ELR (cell line): Measurements from ENCODE around the gene PSD4.

ENCODE experiments used
- DNase-seq: peaks from one replicate; pipeline ENCODE4 v3.0.0-alpha.2; 2015; ENCODE audit warnings: low read depth

PSD4 gene

DNA sequence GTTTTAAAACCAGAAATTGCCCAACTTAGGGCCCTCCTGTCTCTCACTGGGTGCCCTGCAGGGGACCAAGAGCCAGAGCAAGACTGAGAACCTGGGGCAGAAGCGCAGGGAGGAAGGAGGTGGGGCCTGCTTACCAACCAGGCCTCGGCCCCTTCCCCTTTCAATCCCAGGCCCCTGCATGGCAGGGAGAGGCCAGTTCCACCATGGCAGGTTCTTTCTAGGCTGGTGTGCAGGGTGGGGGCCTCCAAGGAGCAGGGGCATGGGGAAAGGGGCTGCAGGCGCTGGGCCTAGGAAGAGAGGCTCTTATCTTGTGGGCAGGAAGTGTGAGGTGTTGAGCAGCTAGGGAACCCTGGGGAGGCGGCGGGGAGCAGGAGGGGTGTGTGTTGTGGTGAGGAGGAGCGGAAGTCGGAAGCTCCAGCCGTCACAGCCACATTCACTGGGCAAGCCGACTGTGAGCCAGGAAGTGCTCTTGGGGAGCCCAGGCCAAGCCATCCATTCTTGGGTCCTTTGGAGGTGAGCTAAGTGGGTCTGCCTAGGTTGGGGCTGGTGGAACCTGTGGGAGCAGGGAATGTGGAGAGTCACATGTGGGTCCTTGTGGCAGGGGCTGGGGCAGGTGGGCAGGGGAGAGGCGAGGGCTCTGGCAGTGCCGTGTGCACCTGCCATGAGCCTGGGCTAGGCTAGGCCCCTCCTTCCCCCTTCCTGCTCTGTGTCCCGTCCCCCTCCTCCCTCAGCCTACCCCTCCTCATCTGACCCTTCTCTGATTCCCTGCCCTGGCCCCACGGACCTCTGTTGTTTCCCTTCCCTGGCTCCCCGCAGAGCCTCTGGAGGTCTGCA, at the start of gene PSD4:
Gene PSD4, plus strand, starts transcription at position 430 of the 834 bp plus-strand sequence. CDS start 8,486 bp downstream, outside the sequence.
- DNase-seq: no peak

DNA sequence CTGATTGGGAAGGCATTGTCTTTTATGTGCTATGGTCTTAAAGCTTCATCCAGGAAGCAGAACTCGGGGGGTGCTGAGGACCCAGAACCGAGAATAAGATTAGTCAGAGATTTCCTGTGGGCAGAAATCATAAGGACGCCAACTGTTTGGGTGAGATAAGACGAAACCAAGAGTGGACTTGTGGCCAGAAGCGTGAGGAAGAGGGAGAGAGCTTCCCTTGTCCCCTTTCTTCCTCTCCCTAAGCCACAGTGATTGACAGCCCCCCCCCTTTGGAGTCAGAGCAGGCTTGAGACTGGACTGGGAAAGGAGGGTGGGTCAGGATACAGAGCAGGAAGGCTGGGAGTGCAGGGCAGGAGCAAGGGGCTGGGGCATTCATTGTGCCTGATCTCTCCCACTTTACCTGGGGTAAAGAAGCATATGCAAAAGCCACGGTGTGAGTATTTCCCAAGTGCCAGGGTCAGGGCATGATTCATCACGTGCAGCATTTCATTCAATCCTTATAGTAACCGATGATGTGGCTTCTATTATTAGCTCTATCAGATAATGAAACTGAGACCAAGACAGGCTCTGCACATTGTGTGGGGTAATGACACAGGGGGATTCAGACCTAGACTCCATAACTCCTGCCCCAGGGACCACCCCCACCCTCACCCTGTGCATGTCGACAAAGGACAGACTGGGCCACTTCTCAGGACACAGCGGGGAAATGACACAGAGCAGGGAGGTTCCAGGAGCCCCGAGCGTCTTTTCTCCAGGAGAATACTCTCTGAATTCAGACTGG, 49.4 kb upstream of the PSD4 start:
- DNase-seq: peak; percentile 69

DNA sequence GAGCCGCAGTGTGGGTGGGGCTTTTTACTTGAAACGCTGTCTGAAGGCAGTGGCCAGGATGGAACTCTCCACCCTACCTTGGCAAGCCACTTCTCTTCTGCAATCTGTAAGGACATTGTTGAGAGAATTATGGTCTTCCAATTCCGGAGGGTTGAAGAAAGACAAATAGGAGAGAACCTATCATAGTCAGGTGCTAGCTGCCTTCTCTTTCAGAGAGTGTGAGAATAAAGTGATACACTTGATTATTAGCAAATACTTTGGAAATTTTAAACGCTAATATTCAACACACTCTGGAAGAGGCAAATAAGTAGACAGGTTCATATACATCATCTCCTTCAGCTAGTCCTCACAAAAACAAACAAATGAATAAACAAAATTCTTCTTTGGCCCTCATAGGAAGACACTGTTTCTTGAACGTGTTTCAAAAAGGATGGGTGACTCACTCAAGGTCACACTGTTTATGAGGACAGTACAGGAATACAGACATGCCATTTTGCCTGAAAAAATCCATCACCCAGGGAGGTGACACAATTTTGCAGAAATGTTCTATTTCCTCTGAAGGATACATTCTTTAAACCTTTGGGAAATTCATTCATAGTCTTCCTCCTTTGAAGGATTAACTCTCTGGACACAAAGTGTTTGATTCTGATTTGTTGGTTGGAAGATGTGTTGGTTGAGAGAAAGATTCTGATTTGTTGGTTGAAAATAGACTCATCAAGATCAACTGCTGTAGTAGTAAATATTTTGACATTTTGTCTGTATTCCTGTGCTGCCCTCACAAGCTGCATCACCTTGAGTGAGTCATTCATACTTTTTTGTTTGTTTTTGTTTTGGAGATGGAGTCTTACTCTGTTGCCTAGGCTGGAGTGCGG, 48.6 kb upstream of the PSD4 start:
- peak; percentile 33 for DNase-seq

DNA sequence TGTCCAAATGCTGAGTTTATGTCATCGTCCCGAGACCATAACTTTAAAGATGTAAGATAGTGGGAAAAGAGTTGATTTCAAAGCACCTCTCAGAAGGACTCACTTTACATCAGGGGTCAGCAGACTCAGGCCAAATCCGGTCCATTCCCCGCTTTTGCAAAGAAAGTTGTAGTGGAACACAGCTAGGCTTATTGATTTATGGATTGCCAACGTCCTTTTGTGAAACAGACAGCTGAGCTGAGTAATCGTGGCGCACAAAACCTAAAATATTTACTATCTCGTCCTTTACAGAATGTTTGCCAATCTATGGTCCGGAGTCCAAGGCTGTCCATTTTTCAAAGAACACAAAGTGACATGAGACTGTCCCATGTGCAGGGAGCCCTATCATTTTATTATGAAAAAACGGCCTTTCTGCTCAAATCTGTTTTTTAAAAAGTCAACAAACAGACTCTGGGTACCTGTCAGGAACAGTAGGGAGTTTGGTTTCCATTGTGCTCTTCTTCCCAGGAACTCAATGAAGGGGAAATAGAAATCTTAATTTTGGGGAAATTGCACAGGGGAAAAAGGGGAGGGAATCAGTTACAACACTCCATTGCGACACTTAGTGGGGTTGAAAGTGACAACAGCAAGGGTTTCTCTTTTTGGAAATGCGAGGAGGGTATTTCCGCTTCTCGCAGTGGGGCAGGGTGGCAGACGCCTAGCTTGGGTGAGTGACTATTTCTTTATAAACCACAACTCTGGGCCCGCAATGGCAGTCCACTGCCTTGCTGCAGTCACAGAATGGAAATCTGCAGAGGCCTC, 46.7 kb upstream of the PSD4 start, which contains the start of gene IL1RN:
Gene IL1RN, plus strand, starts transcription at position 754 of the 801 bp plus-strand sequence. Its CDS starts 27 bp downstream, at position 781.
- no peak for DNase-seq

DNA sequence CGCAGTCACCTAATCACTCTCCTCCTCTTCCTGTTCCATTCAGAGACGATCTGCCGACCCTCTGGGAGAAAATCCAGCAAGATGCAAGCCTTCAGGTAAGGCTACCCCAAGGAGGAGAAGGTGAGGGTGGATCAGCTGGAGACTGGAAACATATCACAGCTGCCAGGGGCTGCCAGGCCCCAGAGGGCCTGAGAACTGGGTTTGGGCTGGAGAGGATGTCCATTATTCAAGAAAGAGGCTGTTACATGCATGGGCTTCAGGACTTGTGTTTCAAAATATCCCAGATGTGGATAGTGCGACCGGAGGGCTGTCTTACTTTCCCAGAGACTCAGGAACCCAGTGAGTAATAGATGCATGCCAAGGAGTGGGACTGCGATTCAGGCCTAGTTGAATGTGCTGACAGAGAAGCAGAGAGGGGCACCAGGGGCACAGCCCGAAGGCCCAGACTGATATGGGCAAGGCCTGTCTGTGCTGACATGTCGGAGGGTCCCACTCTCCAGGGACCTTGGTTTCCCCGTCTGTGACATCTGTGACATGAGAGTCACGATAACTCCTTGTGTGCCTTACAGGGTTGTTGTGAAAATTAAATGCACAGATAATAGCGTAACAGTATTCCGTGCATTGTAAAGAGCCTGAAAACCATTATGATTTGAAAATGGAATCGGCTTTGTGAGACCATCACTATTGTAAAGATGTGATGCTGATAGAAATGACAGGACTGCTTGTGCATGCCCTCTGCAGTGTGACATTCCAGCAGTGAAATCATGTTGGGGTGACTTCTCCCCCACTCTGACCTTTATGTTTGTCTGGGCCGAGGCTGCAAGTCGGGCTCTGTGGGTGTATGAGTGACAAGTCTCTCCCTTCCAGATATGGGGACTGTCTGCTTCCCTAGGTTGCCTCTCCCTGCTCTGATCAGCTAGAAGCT, 45.9 kb upstream of the PSD4 start:
- no peak for DNase-seq

DNA sequence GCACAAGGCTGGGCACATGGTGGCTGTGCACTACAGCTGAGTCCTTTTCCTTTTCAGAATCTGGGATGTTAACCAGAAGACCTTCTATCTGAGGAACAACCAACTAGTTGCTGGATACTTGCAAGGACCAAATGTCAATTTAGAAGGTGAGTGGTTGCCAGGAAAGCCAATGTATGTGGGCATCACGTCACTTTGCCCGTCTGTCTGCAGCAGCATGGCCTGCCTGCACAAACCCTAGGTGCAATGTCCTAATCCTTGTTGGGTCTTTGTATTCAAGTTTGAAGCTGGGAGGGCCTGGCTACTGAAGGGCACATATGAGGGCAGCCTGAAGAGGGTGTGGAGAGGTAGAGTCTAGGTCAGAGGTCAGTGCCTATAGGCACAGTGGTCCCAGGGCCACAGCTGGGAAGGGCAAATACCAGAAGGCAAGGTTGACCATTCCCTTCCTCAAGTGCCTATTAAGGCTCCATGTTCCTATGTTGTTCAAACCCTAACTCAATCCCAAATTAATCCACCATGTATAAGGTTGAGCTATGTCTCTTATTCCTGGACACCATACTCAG, 44.2 kb upstream of the PSD4 start:
- no peak for DNase-seq

DNA sequence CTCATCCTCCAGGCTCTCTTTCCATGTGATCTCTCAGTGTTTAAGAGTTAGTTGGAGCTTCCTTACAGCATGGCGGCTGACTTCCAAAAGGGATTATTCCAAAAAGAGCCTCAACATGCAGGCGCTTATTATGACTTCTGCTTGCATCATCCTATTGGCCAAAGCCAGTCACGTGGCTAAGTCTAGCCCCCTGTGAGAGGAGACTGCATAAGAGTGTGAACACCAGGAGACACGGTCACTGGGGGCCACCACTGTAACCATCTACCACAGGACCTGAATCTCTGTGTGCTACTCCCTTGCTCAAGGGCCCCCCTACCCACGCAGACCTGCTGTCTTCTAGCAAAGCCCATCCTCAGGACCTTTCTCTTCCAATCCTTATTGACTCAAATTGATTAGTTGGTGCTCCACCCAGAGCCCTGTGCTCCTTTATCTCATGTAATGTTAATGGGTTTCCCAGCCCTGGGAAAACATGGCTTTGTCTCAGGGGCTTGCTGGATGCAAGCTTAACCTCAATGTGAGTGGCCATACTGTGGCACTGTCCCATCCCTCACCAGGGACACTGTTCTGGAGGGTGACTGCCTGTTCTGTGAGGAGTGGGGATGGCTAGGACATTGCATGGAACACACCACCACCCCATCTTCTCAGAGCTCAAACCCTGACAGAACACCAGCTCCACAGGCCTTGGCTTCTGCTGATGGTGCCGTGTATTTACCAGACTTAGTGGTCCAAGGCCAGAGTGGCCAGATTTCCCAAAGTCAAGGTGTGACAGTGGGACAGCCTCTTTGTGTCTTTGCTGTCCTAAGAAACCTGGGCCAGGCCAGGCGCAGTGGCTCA, 42.2 kb upstream of the PSD4 start:
- DNase-seq: no peak

DNA sequence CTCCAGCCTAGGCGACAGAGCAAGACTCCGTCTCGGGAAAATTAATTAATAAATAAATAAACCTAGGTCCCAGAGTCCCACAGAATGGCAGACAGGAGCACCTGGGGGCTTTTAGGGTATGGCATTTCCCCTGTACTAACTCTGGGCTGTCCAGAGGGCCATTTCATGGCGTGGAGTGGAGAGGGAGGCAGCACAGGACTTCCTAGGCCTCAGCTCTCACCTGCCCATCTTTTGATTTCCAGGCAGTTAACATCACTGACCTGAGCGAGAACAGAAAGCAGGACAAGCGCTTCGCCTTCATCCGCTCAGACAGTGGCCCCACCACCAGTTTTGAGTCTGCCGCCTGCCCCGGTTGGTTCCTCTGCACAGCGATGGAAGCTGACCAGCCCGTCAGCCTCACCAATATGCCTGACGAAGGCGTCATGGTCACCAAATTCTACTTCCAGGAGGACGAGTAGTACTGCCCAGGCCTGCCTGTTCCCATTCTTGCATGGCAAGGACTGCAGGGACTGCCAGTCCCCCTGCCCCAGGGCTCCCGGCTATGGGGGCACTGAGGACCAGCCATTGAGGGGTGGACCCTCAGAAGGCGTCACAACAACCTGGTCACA, 41.3 kb upstream of the PSD4 start:
- DNase-seq: no peak

DNA sequence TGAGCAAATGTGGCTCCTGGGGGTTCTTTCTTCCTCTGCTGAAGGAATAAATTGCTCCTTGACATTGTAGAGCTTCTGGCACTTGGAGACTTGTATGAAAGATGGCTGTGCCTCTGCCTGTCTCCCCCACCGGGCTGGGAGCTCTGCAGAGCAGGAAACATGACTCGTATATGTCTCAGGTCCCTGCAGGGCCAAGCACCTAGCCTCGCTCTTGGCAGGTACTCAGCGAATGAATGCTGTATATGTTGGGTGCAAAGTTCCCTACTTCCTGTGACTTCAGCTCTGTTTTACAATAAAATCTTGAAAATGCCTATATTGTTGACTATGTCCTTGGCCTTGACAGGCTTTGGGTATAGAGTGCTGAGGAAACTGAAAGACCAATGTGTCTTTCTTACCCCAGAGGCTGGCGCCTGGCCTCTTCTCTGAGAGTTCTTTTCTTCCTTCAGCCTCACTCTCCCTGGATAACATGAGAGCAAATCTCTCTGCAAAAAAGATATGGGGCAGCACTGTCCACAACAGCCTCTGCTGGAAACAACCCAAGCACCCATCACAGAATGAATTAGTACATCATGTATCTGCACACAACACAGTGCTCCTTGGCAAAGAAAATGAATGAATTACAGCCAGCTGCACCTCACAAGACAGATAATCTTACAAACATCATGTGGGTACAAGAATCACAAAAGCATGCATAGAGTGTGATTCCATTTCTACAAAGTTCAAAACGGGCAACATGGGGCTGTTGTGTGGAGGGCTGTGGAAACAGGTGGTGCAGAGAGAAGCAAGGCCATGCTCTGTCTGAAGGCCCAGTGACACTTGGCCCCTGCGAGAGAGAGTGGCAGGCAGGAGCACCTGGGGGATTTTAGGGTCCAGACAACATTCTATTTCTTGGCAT, 39.8 kb upstream of the PSD4 start:
- DNase-seq: peak; percentile 40

DNA sequence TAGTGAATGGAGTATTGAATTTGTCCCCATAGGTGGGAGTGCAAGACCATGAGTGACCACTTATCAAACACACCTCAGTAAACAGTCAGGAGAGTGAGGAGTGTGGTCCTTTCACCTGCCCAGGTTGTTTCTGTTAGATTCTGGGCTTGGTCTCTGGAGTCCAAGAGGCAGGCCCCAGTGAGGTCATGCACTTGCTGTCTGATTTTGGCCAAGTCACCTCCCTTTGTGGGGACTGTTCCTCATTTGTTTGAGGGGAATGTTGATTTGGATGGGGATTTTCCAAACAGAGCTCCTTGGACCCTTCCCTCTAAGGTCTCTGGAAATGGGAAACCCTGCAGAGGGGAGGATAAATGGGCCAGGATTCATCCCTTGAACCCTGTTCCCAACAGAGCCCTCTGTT, 39.1 kb upstream of the PSD4 start:
- no peak for DNase-seq

DNA sequence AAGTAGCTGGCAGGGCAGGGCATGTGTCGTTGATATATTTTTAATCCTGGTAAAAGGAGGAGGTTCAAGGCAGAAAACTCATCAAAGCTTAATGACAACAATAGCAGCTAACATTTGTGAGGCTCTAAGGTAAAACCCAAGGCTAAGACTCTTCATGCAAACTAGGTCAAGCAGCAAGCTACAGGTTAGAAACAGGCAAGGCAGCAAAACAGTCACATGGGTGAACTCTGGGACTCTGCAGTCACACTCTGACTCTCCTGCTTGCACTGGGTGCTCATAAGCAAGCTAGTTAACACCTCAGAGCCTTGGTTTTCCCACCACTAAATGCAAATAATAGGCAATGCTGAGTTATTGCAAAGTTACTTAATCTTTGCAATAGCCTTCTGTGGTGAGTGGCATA, 38.5 kb upstream of the PSD4 start:
- DNase-seq: no peak

DNA sequence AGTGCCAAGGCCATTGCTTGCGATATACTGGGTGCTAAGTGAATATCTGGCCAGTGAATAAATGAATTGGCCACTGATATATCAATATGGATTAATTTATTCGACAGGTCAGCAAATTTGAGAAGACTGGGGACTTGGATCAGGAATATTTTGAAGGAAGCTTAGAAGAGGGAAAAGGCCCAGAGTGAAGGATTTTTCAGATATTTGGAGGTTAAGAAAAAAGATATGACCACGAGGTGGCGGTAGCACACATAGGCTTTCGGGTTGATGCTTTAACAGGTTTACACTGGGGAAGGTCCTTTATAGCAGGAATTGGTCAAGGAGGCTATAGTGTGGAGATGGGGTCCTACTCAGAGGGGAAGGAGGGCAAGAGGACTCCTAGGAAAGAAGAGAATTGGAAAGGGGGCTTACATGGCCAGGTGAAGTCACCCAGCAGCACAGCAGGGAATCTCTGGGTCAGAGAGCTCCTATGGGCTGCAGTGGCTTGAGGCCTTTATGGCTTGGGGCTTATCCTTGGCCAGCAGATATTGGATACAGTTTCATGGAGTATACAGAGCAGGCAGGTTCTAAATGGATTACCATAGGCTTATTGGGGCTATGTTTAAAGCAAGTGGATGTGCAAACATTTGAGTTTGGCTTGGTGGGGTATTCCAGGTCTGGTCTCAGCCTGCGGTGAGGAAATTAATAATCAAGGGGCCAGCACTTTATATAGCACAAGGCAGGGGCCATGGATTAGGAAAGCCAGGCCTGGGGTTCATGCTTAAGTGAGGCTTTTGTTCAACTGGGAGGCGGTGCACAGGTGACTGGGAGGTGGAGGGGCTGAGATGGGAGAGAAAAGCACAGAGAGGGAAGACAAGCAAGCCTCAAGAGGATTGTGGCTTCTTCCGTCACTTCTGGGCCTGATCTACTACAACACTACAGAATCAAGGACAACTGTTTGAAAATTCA, 36.7 kb upstream of the PSD4 start:
- peak; percentile 61 for DNase-seq

DNA sequence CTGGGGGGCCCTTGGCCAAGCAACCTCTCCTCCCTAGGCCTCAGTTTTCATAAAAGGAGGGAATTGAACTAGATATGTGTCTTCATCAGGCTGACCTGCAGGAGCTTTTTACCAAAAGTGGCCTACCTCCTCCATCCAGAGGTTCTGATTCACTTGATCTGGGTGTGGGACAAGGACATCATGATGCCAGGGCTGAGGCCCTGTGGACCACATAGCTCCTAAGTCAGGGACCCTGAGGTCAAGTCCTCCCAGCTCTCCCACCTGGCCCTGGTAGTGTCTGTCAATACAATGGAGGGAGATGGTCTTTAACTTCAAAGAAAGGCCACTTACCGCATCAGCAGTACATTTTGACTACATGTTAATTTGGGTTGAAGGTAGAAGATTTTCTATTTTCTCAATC, 35.9 kb upstream of the PSD4 start:
- DNase-seq: no peak

DNA sequence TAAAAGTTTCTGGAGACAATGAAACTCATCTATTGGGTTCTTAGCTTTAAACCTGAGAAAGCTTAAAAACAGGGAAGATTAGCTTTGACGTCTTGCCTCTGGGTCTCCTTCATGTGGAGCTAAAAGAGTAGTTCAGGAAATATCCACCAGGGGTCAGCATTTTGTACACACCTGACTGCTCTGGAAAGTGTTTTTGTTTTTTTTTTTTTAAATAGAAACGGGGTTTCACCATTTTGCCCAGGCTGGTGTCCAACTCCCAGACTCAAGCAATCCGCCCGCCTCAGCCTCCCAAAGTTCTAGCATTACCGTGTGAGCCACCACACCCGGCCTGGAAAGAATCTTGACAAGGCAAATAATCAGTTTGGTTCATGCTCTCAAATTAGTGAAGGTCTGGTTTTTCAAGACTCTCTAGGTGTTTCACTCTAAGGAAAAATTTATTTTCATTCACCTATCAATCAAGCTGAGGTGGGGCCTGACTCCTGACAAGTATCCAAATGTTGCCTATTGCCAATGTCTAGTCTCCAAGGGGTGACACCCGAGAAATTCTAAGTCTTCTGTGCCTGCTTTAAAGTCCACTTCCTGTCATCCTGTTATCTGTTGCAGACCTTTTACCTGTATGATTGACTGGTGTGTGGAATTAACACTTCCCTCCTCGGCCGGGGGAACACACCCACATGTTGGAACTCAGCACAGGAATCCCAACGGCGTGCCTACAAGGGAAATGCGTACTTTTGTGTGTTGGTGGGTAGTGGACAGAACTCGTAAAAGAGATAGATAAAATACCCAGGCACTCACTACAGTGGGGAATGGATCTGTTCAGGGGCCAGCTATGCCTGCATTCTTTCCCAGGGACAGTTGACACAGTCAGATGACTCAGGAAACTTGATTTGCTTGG, 35.1 kb upstream of the PSD4 start:
- peak; percentile 79 for DNase-seq

DNA sequence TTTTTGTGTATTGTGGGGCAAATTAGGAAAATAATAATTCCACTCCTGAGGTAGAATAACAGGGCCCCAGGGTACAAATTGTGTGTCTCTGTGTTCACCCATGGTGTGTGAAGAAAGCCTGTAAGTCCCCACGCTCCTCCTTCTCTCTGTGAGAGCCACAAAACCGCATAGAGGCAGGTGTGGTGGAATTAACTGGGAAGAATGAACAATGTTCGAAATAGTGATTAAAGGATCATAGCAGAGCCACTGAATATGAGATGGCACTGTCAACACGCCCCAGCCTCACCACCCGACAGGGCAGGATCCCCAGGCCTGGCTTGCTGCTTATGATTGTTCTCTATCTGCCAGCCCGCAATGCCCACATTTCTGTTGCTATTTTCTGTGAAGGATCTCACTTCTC, 32.3 kb upstream of the PSD4 start:
- DNase-seq: no peak
